Upper lobe of left lung (tissue), 6 donors: ENCODE results near the gene ADAMTSL2. TPM values are rescaled to one million over a fixed set of nuclear protein-coding genes. Genes with fewer than 3 reads are reported as not detected.
A peak's percentile ranks its signal among the peaks of the same experiment; 100 is the strongest.

ENCODE experiments used
- ATAC-seq, 2 donors: fragments of 200-7000 bp; cut with Tn5 transposase; one replicate each; pipeline ENCODE4 v1.9.1; 2022; ENCODE audit warnings: mild to moderate bottlenecking in 2 of 2, moderate library complexity in 2 of 2; ENCODE audit not compliant: low FRiP score in 2 of 2
- DNase-seq, 2 donors: peaks; one replicate each; pipeline ENCODE4 v3.0.0-alpha.2; 2019 to 2020
- H3K27ac ChIP-seq, 4 donors: fragments of 200-600 bp; sonication (generic); one replicate each; pipeline ENCODE4 v1.5.1; 2016 to 2019
- H3K27me3 ChIP-seq, 4 donors: fragments of 200-600 bp; sonication (generic); one replicate each; pipeline ENCODE4 v1.5.1; 2017 to 2019
- H3K36me3 ChIP-seq, 4 donors: fragments of 200-600 bp; sonication (generic); one replicate each; pipeline ENCODE4 v1.5.1; 2016 to 2019
- H3K4me1 ChIP-seq, 4 donors: fragments of 200-600 bp; sonication (generic); one replicate each; pipeline ENCODE4 v1.5.1; 2018 to 2019
- H3K4me3 ChIP-seq, 4 donors: fragments of 200-600 bp; sonication (generic); one replicate each; pipeline ENCODE4 v1.5.1; 2017 to 2019; ENCODE audit warnings: mild to moderate bottlenecking in 2 of 4, moderate library complexity in 1 of 4
- H3K9me3 ChIP-seq, 4 donors: fragments of 200-600 bp; sonication (generic); one replicate each; pipeline ENCODE4 v1.5.1; 2018 to 2019
- CTCF ChIP-seq, 6 experiments: fragments of 450-650 bp in 4 of 6; fragments of 200-600 bp in 2 of 6; sonication (generic) in 2 of 6; IDR thresholded peaks; one replicate each; pipeline ENCODE4 v1.5.1; 2016 to 2019; ENCODE audit warnings: antibody characterized with exemption in 6 of 6
- EP300 ChIP-seq, 4 donors: sonication (generic); formaldehyde crosslinking; IDR thresholded peaks; one replicate each; pipeline ENCODE4 v1.5.1; 2017; ENCODE audit warnings: antibody characterized with exemption in 4 of 4, control low read depth in 2 of 4
- POLR2A ChIP-seq, 4 donors: fragments of 450-650 bp; IDR thresholded peaks; one replicate each; pipeline ENCODE4 v1.5.1; 2016 to 2017; ENCODE audit warnings: antibody characterized with exemption in 4 of 4, mild to moderate bottlenecking in 2 of 4
- POLR2AphosphoS5 ChIP-seq, 2 donors: sonication (generic); formaldehyde crosslinking; IDR thresholded peaks; one replicate each; pipeline ENCODE4 v1.5.1; 2017; ENCODE audit warnings: antibody characterized with exemption in 2 of 2
- WGBS, 2 donors: methylation state at CpG; one replicate each; pipeline ENCODE4 v1.1.5; 2017 to 2018; 5-methylcytosine and 5-hydroxymethylcytosine counted together
- total RNA-seq, 6 donors: library from RNA; depleted of rRNA in 4 of 6; stranded (reverse); fragments of >200 nt in 4 of 6; gene quantifications; one replicate each; pipeline versions ENCODE4 v1.1.0 to v1.2.1, GENCODE V29; 2016 to 2021
- donor health status: DM: no; HTN: no; CAD: no; lungs with moderate emphysema.
- donor health status: DM: no; HTN: yes; CAD: no; lungs with severe emphysema.

The ADAMTSL2 gene
- total RNA-seq, 6 donors from 2014 or later = 1.4 to 34.8 (median 19.2) TPM

GRCh38 chr9:133566382-133566781, 31.9 kb downstream of the ADAMTSL2 start:
- H3K27ac ChIP-seq = no peak overlapping the region
- WGBS, 2 donors = 90 to 91% methylated on average over 7 to 14 of the region's 14 CpGs
- H3K36me3 ChIP-seq = peaks cover 0 to 6% (median 0%) of the 10 kb centered on the region in 4 donors
- no peaks in the 10 kb centered on the region for H3K27me3 ChIP-seq
- H3K4me1 ChIP-seq = peaks cover 10 to 23% (median 15%) of the 10 kb centered on the region in 4 donors
- ATAC-seq (no peak), DNase-seq (peak in 1 of 2 donors; percentile 53)
- H3K4me3 ChIP-seq = no peak overlapping the region
- TF ChIP-seq POLR2AphosphoS5 (IDR thresholded peaks at IDR 0.05) (no peak), POLR2A (IDR thresholded peaks at IDR 0.05) (no peak), EP300 (IDR thresholded peaks at IDR 0.05) (no peak), CTCF (IDR thresholded peaks at IDR 0.05) (no peak)
- no peaks in the 10 kb centered on the region for H3K9me3 ChIP-seq

GRCh38 chr9:133566817-133567216, 32.3 kb downstream of the ADAMTSL2 start:
- no peak for ATAC-seq
- TF ChIP-seq CTCF (IDR thresholded peaks at IDR 0.05) = no peak
- no peak for TF ChIP-seq POLR2AphosphoS5 (IDR thresholded peaks at IDR 0.05)
- TF ChIP-seq EP300 (IDR thresholded peaks at IDR 0.05) = no peak
- no peak for TF ChIP-seq POLR2A (IDR thresholded peaks at IDR 0.05)

GRCh38 chr9:133568186-133568585, 33.7 kb downstream of the ADAMTSL2 start:
- no peak for TF ChIP-seq POLR2AphosphoS5 (IDR thresholded peaks at IDR 0.05)
- TF ChIP-seq POLR2A (IDR thresholded peaks at IDR 0.05) = no peak
- TF ChIP-seq CTCF (IDR thresholded peaks at IDR 0.05) = no peak
- no peak for TF ChIP-seq EP300 (IDR thresholded peaks at IDR 0.05)
- no peaks in the 10 kb centered on the region for H3K9me3 ChIP-seq
- H3K27ac ChIP-seq = no peak overlapping the region
- 88 to 97% methylated on average over 32 to 33 of the region's 33 CpGs for WGBS, 2 donors
- no peaks in the 10 kb centered on the region for H3K27me3 ChIP-seq
- peaks cover 0 to 6% (median 0%) of the 10 kb centered on the region in 4 donors for H3K36me3 ChIP-seq
- no peak for ATAC-seq
- no peak overlapping the region for H3K4me3 ChIP-seq
- H3K4me1 ChIP-seq = peaks cover 13 to 35% (median 22%) of the 10 kb centered on the region in 4 donors
- DNase-seq = peak in 1 of 2 donors; percentile 84

More at GRCh38 chr9:133566817-133567216, 32.3 kb downstream of the ADAMTSL2 start:
- 80 to 95% methylated on average over 1 to 16 of the region's 17 CpGs for WGBS, 2 donors
- Histone ChIP-seq H3K27ac (no peak overlapping the region), H3K36me3 (peaks cover 0 to 6% (median 0%) of the 10 kb centered on the region in 4 donors), H3K4me3 (no peak overlapping the region), H3K9me3 (no peaks in the 10 kb centered on the region), H3K4me1 (peaks cover 10 to 25% (median 17%) of the 10 kb centered on the region in 4 donors), H3K27me3 (no peaks in the 10 kb centered on the region)
- DNase-seq = peak in 1 of 2 donors; percentile 73

- Histone ChIP-seq H3K4me1 (peaks cover 11 to 32% (median 19%) of the 10 kb centered on the region in 4 donors), H3K27ac (no peak overlapping the region), H3K9me3 (no peaks in the 10 kb centered on the region), H3K4me3 (no peak overlapping the region), H3K36me3 (peaks cover 0 to 6% (median 0%) of the 10 kb centered on the region in 4 donors), H3K27me3 (no peaks in the 10 kb centered on the region)
- 87 to 90% methylated on average over 11 to 14 of the region's 14 CpGs for WGBS, 2 donors
- peak in 1 of 2 donors; percentile 65 for DNase-seq
- TF ChIP-seq CTCF (IDR thresholded peaks at IDR 0.05) (no peak), POLR2AphosphoS5 (IDR thresholded peaks at IDR 0.05) (no peak), EP300 (IDR thresholded peaks at IDR 0.05) (no peak), POLR2A (IDR thresholded peaks at IDR 0.05) (no peak)
- ATAC-seq = no peak
Observed at GRCh38 chr9:133569121-133569785, 34.7 kb downstream of the ADAMTSL2 start.
